Sigmoid colon (tissue), 3 donors: ENCODE results near the gene FBXL16.

Source experiments
- CTCF ChIP-seq, 4 experiments: fragments of 450-650 bp in 3 of 4; fragments of 200-600 bp in 1 of 4; IDR thresholded peaks; one replicate each; pipeline ENCODE4 v1.5.1; 2016 to 2019; ENCODE audit warnings: antibody characterized with exemption in 4 of 4, mild to moderate bottlenecking in 3 of 4, moderate library complexity in 2 of 4
- POLR2A ChIP-seq, 2 donors: fragments of 450-650 bp; IDR thresholded peaks; one replicate each; pipeline ENCODE4 v1.6.1; 2016; ENCODE audit warnings: antibody characterized with exemption in 2 of 2, mild to moderate bottlenecking in 2 of 2, moderate library complexity in 2 of 2

GRCh38 chr16:669666-670065 lies 35.9 kb downstream of the FBXL16 start:
- TF ChIP-seq CTCF (IDR thresholded peaks at IDR 0.05) (no peak), POLR2A (IDR thresholded peaks at IDR 0.05) (no peak)
